Right renal pelvis (tissue), 4 donors: ENCODE data around the gene MIEF1. TPM values are rescaled to one million over a fixed set of nuclear protein-coding genes. Genes with fewer than 3 reads are reported as not detected.
"Not testable (repeated sequence)": the region's sequence is repeated elsewhere in the genome, so short reads cannot be mapped to it uniquely, and the experiment has no call there.

Experiments used
- DNase-seq, 4 donors: peaks; one replicate each; pipeline ENCODE4 v3.0.0-alpha.2; 2013; ENCODE audit warnings: low read depth in 4 of 4, low spot score in 3 of 4, missing footprints in 1 of 4
- polyA plus RNA-seq, 4 donors: library from polyadenylated mRNA; unstranded; fragments of 120-200 nt; gene quantifications; one replicate each; pipeline ENCODE4 v1.2.1, GENCODE V29; 2013; ENCODE audit not compliant: insufficient read length in 4 of 4

Gene MIEF1
- polyA plus RNA-seq, 4 donors: 35.5 to 38.2 (median 37.1) TPM

DNA sequence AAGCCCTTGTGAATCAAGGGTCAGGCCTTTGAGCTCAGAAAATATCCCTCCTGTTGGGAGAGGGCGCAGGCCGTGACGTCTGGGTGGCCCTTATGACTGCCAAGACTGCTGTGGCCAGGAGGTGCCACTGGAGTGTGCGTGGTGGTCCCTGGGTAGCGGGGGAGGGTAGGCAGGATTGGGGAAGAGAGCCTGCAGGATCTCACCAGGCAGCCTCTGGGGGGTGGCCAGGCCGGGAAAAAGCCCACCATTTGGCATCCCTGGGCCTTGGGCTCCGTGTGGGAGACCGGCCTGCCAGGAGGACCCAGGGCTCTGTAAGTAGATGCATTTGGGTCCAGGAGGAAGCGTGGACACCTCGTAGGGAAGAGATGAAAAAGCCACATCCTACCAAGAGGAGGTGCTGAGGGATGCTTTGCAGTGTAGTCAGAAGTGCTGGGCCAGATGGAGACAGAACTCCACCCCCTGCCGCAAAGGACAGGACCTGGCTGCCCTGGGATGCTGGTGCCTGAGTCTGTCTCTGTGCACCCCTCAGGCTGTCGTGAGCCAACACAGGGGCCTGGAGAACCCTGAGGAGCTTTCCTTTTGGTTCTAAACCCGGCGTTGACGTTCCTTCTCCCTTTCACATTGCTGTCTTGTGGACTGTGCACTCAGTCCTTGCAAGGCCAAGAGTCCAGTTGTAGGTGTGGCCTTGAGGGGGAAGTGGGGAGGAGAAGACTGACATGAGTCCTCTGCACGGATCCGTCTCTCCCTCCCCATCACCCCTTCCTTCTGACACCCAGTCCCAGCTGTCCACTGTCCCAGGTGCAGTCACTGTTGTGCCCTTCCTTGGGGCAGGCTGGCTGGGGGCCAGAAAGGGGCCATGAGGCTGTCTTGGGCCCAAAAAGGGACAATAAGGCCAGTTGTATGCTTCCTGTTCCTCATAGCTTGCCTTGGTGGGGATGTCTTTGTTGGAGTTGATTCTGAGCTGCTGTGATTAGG is 12.7 kb upstream of the MIEF1 start:
- DNase-seq: no peak

DNA sequence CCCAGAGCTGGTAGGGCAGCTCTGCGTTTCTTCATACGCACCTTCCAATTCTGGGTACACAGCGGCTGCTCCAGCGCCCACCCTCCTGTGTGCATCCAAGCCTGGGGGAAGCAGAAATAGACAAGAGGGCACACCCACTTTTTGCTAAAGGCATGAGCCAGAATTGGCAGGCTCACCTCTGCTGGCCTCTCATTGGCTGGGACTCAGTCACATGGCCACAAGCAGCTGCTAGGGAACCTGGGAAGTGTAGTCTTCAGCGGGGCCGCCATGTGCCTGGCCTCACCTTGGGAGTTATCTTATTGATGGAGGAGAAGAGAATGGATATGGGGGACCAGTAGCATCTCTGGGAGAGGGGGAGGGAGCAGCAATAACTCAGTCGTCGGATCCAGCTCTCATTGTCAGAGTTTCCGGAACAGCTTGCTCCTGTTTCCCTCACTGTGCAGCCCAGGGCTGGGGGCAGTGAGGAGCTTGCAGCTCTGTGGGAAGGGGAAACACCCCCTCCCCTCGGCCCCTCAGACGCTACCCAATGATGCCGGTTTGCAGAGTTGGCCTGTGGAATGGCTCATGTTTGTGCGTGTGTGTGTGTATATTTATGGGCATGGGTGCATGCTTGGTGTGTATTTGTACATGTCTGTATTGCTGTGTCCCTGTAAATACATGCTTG is 11.8 kb upstream of the MIEF1 start:
- DNase-seq: no peak

GRCh38 chr22:39490966-39491680 is 11.0 kb upstream of the MIEF1 start:
- no peak for DNase-seq

GRCh38 chr22:39491696-39492095 is 10.4 kb upstream of the MIEF1 start:
- DNase-seq: no peak

DNA sequence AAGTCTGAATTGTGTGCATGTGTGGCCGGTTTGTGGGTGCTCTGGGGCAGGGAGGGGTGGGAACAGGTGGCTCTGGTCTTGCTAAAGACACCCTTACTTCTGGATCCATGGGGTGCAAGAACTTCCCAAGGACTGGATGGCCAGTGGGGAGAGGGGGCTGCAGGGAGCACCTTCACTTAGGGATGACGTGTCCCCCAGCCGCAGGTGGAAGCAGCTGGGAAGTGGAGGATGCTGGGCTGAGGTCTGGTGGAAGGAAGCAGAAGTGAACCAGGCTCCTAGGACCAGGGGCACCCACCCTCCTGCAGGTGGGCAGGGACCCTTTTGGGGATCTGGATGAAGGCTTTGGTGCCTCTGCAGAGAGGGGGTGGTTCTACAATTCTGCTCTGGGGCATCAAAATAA is 9.9 kb upstream of the MIEF1 start:
- DNase-seq: no peak

GRCh38 chr22:39493759-39494158 is 8.3 kb upstream of the MIEF1 start:
- DNase-seq: no peak

DNA sequence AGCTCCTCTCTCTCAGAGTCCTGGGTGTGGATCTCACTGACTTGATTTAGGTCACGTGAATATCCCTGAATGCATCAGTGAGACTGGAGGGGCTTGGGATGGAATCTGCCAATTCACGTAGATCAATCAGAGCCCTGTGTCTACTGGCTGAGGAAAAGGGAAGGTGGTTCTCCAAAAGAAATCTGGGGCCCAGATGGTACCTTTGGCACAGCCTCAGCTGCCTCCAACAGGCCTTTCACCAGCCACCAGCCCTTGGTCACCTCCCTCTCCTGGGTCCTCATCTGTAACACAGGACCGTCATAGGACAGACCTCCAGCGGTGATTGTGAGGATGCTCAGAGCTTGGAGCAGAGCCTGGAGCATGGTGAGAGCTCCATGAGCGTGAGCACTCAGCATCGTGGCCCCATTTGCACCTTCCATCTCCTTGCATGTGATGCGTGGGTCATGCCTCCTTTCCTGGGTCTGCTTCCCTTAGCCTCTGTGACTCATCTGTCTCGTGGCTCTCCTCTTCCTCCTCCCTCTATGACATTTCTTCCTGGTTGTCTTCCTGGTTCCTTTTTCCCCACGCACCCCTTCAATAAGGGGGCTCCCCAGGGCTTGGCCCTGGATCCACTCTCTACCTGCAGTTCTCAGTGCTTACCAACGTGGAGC is 7.5 kb upstream of the MIEF1 start:
- DNase-seq: no peak

DNA sequence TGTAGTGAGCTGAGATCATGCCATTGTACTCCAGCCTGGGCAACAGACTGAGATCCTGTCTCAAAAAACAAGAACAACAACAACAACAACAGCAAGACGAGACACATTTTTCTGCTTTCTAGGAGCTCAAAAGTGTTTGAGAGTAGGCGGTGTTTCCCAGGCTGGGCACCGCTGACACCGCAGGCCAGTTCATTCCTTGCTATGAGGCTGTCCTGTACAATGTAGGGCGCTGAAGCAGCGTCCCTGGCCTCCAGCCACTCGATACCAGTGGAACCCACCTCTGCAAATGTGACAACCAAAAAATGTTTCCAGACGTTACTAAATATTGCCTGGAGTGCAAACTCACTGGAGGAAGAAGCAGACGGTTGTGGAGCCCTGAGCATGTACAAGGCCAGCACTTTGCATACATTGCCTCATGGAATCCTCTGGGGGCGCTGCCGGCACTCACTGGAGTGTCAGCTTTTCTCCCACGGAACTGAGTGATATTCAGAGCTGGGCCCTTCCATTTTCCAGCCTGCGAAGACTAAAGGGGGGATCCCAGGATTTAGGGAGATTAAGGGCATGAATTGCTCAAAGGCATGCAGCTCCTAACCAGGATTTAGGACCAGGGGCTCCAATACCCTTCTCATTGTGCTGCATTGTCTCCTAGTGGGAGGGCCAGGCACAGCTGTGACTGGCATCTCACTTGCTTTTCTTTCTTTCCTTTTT is 5.8 kb upstream of the MIEF1 start:
- DNase-seq: peak in 2 of 4 donors; percentile 57 to 59

- no peak for DNase-seq
Measured at GRCh38 chr22:39497429-39497828, 4.7 kb upstream of the MIEF1 start.

- DNase-seq: no peak
Measured at GRCh38 chr22:39498368-39498767, 3.7 kb upstream of the MIEF1 start.

DNA sequence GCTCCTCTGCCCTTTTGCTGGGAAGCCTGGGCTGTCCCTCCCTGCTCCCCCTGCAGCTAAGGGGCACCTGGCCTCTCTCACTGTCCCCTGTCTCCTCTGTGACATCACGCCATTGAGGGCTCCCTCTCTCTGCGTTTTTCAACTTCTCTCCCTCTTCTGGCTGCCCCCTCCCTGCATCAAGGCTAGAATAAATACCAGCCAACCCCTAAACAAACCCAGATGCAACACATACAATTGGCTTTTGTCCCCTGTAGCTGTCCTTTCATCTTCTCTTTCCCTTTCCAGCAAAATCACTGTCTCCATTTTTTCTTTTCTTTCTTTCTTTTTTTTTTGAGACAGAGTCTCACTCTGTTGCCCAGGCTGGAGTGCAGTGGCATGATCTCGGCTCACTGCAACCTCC is 3.3 kb upstream of the MIEF1 start:
- DNase-seq: no peak

- DNase-seq: no peak
Measured at GRCh38 chr22:39500101-39500500, 2.0 kb upstream of the MIEF1 start.

DNA sequence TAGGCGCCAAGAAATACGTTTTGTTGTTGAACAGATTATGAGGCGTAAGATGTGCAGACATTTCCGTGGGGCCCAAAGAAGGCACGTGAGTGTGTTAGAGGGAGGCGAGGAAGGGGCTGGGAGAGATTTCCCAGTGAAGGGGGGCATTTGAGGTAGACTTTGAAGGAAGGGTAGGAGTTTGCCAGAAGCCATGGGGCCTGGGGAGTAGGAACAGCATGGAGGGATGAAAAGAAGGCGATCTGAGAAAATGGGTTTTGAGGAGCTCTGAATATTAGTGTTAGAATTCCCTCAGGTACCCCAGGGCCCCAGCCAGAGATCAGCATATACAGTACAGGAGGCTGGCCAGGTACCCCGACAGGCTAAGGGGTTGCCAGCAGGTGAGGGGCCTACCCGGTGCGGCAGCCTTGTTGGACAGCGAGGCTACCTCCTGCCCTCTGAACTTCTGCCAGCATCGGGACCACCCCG is 414 bp upstream of the MIEF1 start:
- no peak for DNase-seq

DNA sequence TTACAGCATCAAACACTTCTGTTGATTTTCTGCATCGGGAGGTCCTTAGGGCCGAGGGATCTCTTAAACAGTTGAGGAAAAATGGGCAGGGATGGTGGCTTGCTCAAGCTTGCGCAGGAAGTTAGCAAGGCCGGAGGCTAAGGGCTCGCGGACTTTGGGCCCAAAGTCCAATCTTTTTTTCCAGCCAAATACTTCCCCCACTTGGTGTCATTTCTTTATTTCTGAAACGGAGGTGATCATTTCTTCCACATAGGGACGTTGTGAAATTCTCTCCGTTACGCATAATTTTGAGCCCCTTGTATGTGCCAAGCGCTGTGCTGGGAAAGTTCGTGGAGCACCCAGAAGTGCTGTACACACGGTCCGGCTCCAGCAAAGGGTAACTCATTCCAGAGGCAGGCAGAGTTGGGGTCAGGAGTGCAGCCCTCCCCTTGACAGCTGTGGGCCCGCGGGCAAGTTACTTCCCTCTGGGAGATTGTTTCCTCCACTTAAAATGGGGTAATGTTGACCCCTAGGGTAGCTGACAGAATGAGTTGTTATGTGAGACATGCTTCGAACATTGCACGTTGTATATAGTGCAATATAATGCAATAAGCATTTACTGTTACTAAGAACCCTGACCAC is 809 bp downstream of the MIEF1 start:
- no peak for DNase-seq

DNA sequence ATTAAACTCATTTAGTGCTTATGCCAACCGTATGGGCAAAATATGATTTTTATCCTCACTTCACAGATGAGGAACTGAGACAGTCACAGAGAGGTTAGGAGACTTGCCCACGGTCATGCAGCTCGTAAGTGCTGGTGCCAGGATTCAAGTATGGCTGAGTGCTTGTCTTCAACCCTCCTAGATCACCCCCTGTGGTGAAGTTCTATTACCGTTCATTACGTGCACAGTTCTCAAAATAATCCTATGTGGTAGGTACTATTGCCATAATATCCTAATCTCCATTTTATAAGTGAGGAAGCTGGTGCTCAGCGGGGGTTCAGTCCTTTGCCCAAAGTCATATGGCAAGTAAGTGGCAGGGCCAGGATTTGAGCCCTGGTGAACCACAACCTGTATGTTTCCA is 1.5 kb downstream of the MIEF1 start:
- no peak for DNase-seq

- no peak for DNase-seq
Measured at GRCh38 chr22:39504071-39504470, 2.0 kb downstream of the MIEF1 start.

DNA sequence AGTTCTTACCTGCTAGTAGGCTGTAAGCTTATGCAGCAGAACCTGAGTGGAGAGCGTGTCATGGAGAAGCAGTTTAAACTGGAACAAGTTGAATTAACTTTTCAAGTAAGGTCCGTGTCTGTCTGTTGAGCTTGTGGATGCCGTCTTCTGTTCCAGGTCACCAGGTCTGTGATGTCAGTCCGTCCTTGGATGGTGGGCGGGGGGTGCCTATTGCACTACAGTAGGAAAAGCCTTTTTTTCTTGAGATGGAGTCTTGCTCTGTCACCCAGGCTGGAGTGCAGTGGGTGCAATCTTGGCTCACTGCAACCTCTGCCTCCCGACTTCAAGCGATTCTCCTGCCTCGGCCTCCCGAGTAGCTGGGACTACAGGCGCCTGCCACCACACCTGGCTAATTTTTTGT is 4.9 kb downstream of the MIEF1 start:
- DNase-seq: not testable (repeated sequence)

GRCh38 chr22:39508393-39508792 is 6.3 kb downstream of the MIEF1 start:
- DNase-seq: no peak

DNA sequence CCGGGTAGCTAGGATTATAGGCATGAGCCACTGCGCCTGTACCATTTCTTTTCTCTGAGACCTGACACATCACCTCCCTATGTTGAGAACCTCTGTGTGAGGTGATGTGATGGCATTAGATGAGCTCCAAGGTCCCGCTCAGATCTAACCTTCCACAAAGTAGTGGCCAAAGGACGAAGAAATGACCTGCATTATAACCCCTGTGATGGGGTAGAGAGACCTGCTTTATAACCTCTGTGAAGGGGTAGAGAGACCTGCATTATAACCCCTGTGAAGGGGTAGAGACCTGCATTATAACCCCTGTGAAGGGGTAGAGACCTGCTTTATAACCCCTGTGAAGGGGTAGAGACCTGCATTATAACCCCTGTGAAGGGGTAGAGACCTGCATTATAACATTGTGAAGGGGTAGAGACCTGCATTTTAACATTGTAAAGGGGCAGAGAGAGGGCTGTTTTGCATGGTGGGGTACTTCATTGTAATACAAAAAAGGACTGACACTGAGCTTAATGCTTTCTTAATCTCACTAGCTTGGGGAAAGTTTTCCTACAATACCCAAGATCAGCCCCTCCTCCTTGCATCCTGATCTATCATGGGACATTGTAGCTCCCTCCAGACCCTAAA is 8.5 kb downstream of the MIEF1 start:
- DNase-seq: no peak
